Stimulated activated CD8-positive, alpha-beta memory T cell treated with anti-CD3 and anti-CD28 coated beads, Interleukin-12 subunit alpha, Interleukin-12 subunit beta, amount 100 ng/mL, for 24 hours (primary cell): Measurements from ENCODE around the gene PRPS1L1.

ENCODE experiments used
- DNase-seq: peaks from one replicate; pipeline ENCODE4 v3.0.0-alpha.2; 2020; ENCODE audit errors: extremely low read depth

PRPS1L1 gene

GRCh38 chr7:18027628-18028027 lies at the start of gene PRPS1L1:
Gene PRPS1L1 (minus strand): TSS chr7:18027846.
- DNase-seq: no peak

DNA sequence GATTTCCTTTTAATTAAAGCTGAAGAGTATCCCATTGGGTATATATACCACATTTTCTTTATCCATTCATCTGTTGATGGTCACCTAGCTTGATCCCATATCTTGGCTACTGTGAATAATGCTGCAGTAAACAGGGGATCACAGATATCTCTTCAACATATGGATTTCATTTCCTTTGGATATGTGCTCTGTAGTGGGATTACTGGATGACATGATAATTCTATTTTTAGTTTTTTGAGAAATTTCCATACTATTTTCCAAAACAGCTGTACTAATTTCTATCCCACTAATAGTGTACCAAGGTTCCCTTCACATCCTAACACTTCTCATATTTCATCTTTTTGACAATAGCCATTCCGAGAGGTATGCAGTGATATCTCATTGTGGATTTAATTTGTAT lies 48.8 kb upstream of the PRPS1L1 start:
- no peak for DNase-seq

- DNase-seq: no peak
Measured at GRCh38 chr7:18068745-18069144, 41.1 kb upstream of the PRPS1L1 start.

DNA sequence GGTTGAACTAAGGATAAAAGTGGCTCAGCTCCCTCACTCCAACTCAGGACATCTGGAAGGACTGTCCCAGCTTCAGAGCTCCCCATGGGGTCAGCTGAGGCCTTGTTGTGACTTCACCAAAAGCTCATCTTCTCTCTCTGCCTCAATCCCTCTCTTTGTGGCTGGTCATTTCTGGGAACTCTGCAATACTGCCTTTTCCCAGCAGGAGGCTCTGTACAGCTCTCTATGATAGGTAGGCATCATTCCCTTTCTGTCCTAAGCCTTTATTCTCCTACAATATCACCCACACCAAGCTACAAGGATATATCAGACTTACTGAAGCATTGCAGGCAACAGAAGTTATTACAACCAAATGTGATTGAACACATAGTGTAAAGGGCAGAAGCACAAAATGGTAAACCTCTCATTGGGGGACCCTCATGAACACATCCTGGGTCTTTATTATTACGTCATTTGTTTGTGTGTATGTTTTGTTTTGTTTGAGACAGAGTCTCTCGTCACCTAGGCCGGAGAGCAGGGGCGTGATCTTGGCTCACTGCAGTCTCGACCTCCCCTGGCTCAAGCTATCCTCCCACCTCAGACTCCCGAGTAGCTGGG lies 36.7 kb upstream of the PRPS1L1 start:
- DNase-seq: no peak

GRCh38 chr7:18063149-18063901 lies 35.7 kb upstream of the PRPS1L1 start:
- DNase-seq: no peak

GRCh38 chr7:18059171-18059570 lies 31.5 kb upstream of the PRPS1L1 start:
- DNase-seq: no peak

DNA sequence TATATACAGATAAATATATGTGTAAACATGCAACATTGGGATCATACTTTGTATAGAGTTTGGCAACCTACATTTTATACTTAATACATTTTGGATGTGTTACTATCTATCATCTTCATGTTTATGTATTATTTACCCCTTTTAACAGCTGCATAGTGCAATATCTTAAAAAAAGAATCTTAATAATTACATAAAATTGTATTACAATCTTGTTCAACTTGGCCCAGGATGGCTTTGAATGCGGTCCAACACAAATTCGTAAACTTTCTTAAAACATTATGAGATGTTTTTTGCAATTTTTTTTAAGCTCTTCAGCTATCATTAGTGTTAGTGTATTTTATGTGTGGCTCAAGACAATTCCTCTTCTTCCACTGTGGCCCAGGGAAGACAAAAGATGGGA lies 26.3 kb upstream of the PRPS1L1 start:
- DNase-seq: no peak

- DNase-seq: no peak
Measured at GRCh38 chr7:18053177-18053928, 25.7 kb upstream of the PRPS1L1 start.

DNA sequence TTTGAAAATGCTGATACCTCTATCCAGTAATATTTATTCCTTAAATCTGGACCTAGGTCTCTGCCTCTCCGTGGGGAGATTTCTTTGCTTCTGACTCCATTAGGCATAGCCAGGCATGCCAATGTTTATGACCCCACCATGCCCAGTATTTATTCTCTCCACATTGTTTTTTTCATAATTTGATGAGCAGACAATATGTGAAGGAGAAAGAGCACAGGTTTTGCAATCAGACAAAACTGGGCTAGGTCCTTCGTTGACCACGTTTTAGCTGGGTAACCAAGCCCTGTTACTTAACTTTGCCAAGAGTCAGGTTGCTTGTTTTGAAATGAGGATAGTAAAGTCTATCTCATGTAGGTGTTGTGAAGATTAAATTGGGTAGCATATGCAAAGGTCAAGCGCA lies 21.6 kb upstream of the PRPS1L1 start:
- no peak for DNase-seq

GRCh38 chr7:18046601-18047000 lies 19.0 kb upstream of the PRPS1L1 start:
- DNase-seq: no peak

- DNase-seq: no peak
Measured at GRCh38 chr7:18045171-18045570, 17.5 kb upstream of the PRPS1L1 start.

- no peak for DNase-seq
Measured at GRCh38 chr7:18041191-18041590, 13.5 kb upstream of the PRPS1L1 start.

DNA sequence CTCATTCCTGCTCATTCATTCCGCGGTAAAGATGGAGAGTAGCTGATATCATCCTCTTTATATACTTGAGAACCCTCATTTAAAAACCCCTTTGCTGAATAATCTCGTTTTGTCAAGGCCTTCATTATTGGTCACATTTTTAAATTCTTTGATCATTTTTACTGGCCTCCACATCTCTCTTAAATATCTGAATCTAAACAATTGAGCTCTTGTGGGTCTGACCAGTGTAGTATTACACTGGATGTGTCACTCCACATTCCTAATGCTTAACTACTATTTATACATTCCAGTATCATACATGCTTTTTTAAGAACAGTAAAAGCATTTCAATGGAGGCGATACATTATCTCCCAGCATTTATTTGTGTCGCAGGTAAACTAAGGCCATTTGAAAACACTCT lies 12.6 kb upstream of the PRPS1L1 start:
- no peak for DNase-seq

GRCh38 chr7:18038382-18038781 lies 10.7 kb upstream of the PRPS1L1 start:
- DNase-seq: no peak

- DNase-seq: no peak
Measured at GRCh38 chr7:18037609-18038008, 10.0 kb upstream of the PRPS1L1 start.

- DNase-seq: no peak
Measured at GRCh38 chr7:18036783-18037182, 9.1 kb upstream of the PRPS1L1 start.

- no peak for DNase-seq
Measured at GRCh38 chr7:18030758-18031157, 3.1 kb upstream of the PRPS1L1 start.

DNA sequence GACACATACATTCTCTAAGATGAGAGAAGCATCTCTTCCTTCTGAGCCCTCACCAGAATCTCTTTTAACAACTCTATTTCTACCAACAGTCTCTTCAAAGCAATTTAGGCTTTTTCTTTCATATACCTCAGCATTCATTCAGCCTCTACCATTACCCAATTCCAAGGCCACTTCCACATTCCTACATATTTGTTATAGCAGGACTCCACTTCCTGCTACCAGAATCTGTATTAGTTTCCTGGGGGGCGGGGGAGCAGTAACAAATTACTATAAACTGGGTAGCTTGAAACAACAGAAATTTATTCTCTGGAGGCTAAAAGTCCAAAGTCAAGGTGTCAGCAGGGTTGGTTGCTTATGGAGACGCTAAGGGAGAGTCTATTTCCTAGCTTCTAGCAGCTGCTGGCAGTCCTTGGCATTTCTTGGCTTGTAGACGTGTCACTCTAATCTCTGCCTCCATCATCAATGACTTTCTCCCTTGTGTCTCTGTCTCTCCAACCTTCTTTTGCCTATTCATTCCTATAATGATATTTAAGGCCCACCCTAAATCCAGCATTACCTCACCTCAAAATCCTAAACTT lies 7.4 kb downstream of the PRPS1L1 start:
- no peak for DNase-seq

DNA sequence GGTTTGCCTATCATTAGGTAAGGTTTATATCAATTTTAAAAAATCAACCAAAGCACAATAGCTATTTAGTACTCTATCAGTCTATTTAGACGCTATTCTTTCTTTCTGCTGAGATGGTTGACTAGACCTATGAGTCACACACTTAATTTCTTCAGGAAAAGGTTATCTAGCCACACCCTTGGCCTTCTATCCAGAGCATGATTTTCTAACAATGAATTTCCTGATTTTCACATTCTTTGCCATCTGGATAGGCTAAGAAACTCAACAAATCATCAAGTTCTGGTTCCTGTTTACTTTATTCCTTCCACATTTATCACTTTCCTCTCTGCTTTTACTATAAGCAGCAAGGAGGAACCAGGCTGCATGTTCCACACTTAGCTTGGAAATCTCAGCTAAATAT lies 8.1 kb downstream of the PRPS1L1 start:
- DNase-seq: no peak

DNA sequence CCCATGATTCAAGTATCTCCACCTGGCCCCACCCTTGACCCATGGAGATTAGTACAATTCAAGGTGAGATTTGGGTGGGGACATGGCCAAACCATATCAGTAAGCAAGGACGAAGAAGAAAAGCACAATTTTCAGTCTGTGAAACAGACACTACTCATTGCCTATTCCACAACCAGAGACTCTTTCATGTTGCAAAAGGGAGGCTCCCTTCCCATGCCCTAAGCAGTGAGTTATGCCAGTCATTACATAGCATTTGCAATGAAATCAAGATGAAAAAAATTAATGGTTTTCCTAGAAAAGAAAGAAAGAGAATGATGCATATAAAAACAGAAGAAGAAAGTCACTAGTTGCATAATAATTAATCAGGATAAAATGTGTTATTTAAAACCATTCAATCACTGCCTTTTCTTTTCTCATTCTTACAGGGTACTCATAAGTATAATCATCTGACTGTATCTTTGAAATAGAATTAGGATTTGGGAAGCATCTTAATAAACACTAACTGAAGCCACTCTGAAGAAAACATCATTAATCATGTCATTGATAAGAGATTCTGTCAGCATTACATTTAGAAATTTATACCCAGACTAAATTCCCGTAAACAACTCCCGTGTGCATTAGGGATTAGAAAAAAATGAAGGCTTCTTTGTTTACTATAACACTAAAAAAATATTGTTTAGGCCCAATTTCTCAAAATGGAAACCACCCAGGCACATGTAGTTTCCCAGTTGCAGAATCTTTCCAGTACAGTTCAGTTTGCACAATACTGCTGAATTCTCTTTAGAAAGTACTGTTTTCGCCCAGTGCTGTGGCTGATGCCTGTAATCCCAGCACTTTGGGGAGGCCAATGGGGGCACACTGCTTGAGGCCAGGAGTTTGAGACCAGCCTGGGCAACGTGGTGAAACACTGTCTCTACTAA lies 9.1 kb downstream of the PRPS1L1 start:
- DNase-seq: no peak
